ENCODE results near the gene CRY2. TPM values are rescaled to one million over a fixed set of nuclear protein-coding genes. Genes with fewer than 3 reads are reported as not detected.

Gene CRY2
- total and polyA plus RNA-seq, 12 donors, result 14.7 to 57.4 (median 28.8) TPM

- peaks cover 0 to 12% of the 10 kb centered on the region in 2 donors for H3K4me1 ChIP-seq (replicated peaks in 1 of 2)
- H3K36me3 ChIP-seq (replicated peaks in 1 of 2), result peaks cover 0 to 63% of the 10 kb centered on the region in 2 donors
- 69 to 100% (median 85%) methylated on average over 3 to 8 of the region's 8 CpGs for WGBS, 4 donors
- TF ChIP-seq POLR2A (IDR thresholded peaks at IDR 0.05) (no peak), CTCF (IDR thresholded peaks at IDR 0.05) (no peak)
- intact Hi-C loops (cut with DNase I), result no loop called here
- H3K4me3 ChIP-seq, result no peak overlapping the region
- no peak for DNase-seq
- peak overlapping the region in 2 of 5 donors; percentile 49 to 77 for H3K27ac ChIP-seq
- no peaks in the 10 kb centered on the region for H3K9me3 ChIP-seq (replicated peaks in 1 of 3)
- no peaks in the 10 kb centered on the region for H3K27me3 ChIP-seq
These were observed 60.7 kb downstream of the CRY2 start for GRCh38 chr11:45907911-45908370.

- H3K27ac ChIP-seq, result no peak overlapping the region
- no peak for DNase-seq
- H3K9me3 ChIP-seq (replicated peaks in 1 of 3), result no peaks in the 10 kb centered on the region
- no peak overlapping the region for H3K4me3 ChIP-seq
- intact Hi-C loops (cut with DNase I), result loop anchor here in 1 of 2 donors (10.0 kb wide), 1 partner anchor 45 kb away; no protein-coding TSS in a partner anchor
- 83 to 91% (median 88%) methylated on average over 18 to 32 of the region's 32 CpGs for WGBS, 4 donors
- no peaks in the 10 kb centered on the region for H3K27me3 ChIP-seq
- H3K4me1 ChIP-seq (replicated peaks in 1 of 2), result peaks cover 0 to 12% of the 10 kb centered on the region in 2 donors
- no peak for TF ChIP-seq POLR2A (IDR thresholded peaks at IDR 0.05)
- TF ChIP-seq CTCF (IDR thresholded peaks at IDR 0.05), result no peak
- peaks cover 0 to 64% of the 10 kb centered on the region in 2 donors for H3K36me3 ChIP-seq (replicated peaks in 1 of 2)
These were observed 62.6 kb downstream of the CRY2 start for GRCh38 chr11:45909594-45910475.

- intact Hi-C loops (cut with DNase I), result loop anchor here in 1 of 2 donors (10.0 kb wide), 1 partner anchor 46 kb away; no protein-coding TSS in a partner anchor
- no peak overlapping the region for H3K4me3 ChIP-seq
- no peaks in the 10 kb centered on the region for H3K27me3 ChIP-seq
- peaks cover 0 to 64% of the 10 kb centered on the region in 2 donors for H3K36me3 ChIP-seq (replicated peaks in 1 of 2)
- TF ChIP-seq CTCF (IDR thresholded peaks at IDR 0.05), result no peak
- H3K4me1 ChIP-seq (replicated peaks in 1 of 2), result peaks cover 0 to 12% of the 10 kb centered on the region in 2 donors
- H3K9me3 ChIP-seq (replicated peaks in 1 of 3), result no peaks in the 10 kb centered on the region
- no peak for DNase-seq
- 88 to 96% (median 93%) methylated on average over 3 to 9 of the region's 9 CpGs for WGBS, 4 donors
- H3K27ac ChIP-seq, result no peak overlapping the region
These were observed 63.3 kb downstream of the CRY2 start for GRCh38 chr11:45910623-45911022.

- DNase-seq, result no peak
- Histone ChIP-seq H3K4me3 (no peak overlapping the region), H3K4me1 (replicated peaks in 1 of 2) (peaks cover 6 to 18% of the 10 kb centered on the region in 2 donors), H3K9me3 (replicated peaks in 1 of 3) (no peaks in the 10 kb centered on the region), H3K36me3 (replicated peaks in 1 of 2) (peaks cover 0 to 70% of the 10 kb centered on the region in 2 donors), H3K27ac (no peak overlapping the region), H3K27me3 (no peaks in the 10 kb centered on the region)
- intact Hi-C loops (cut with DNase I), result loop anchor here in 1 of 2 donors (10.0 kb wide), 1 partner anchor 49 kb away; no protein-coding TSS in a partner anchor
- TF ChIP-seq POLR2A (IDR thresholded peaks at IDR 0.05) (no peak), CTCF (IDR thresholded peaks at IDR 0.05) (no peak)
- 93 to 97% (median 96%) methylated on average over 12 to 19 of the region's 19 CpGs for WGBS, 4 donors
These were observed 66.2 kb downstream of the CRY2 start for GRCh38 chr11:45913514-45913913.
